MCF 10A (cell line): ENCODE data around the gene SORCS1. TPM values are rescaled to one million over a fixed set of nuclear protein-coding genes. Genes with fewer than 3 reads are reported as not detected.
A peak's percentile ranks its signal among the peaks of the same experiment; 100 is the strongest.

Experiments
- BruUV-seq: library from RNA; stranded (reverse); fragments of 400-500 nt; replicated peaks from 2 replicates; lab custom pipeline; 2021; lab: Mats Ljungman, UMichigan
- CTCF ChIA-PET: fragments of 300-600 bp; sonication (Branson Sonifier 250); formaldehyde crosslinking; extraction: SDS; loops from one replicate; lab custom pipeline; 2021; ENCODE audit warnings: antibody characterized with exemption, inconsistent platforms; lab: Yijun Ruan, JAX
- POLR2A ChIA-PET: fragments of 300-600, 350-650 bp; sonication (Branson Sonifier 250); formaldehyde crosslinking; extraction: SDS; loops from one replicate; lab custom pipeline; 2020; ENCODE audit warnings: antibody characterized with exemption, inconsistent platforms; lab: Yijun Ruan, JAX
- DNase-seq: peaks from one replicate; pipeline ENCODE4 v3.0.0-alpha.2; 2018; ENCODE audit not compliant: unreplicated experiment
- H3K27ac Mint-ChIP-seq: one replicate; pipeline ENCODE4 v1.8.0; 2022; ENCODE audit warnings: mild to moderate bottlenecking, low read depth, mixed read lengths; ENCODE audit not compliant: unreplicated experiment
- H3K27me3 Mint-ChIP-seq: one replicate; pipeline ENCODE4 v1.8.0; 2022; ENCODE audit warnings: mixed read lengths; ENCODE audit not compliant: insufficient read depth, unreplicated experiment
- H3K36me3 Mint-ChIP-seq: one replicate; pipeline ENCODE4 v1.8.0; 2022; ENCODE audit warnings: mild to moderate bottlenecking, moderate library complexity, mixed read lengths; ENCODE audit not compliant: insufficient read depth, unreplicated experiment
- H3K4me1 Mint-ChIP-seq: one replicate; pipeline ENCODE4 v1.8.0; 2022; ENCODE audit warnings: mixed read lengths; ENCODE audit not compliant: insufficient read depth, unreplicated experiment
- H3K4me3 Mint-ChIP-seq: one replicate; pipeline ENCODE4 v1.8.0; 2022; ENCODE audit warnings: mild to moderate bottlenecking, moderate library complexity, mixed read lengths; ENCODE audit not compliant: unreplicated experiment
- H3K9me3 Mint-ChIP-seq: one replicate; pipeline ENCODE4 v1.8.0; 2022; ENCODE audit warnings: mixed read lengths; ENCODE audit not compliant: unreplicated experiment
- intact Hi-C: fragments of 100-400 bp; cut with micrococcal nuclease; formaldehyde crosslinking; loops from 2 replicates; pipeline ENCODE4 v1.14.1; 2022
- total RNA-seq: library from RNA; stranded (reverse); gene quantifications from 2 replicates; pipeline ENCODE4 v1.2.3, GENCODE V29; 2022
- TF ChIP-seq, protein P1 (sequence below): fragments of 200-600 bp; IDR thresholded peaks from one replicate; pipeline ENCODE4 v1.8.0; 2022; ENCODE audit warnings: antibody characterized with exemption, mild to moderate bottlenecking; ENCODE audit not compliant: unreplicated experiment

The SORCS1 gene
- total RNA-seq, 1 experiment from 2014 or later: 0.54 TPM

- DNase-seq: peak; percentile 47
- Mint-ChIP-seq H3K4me1 (peaks cover 30% of the 10 kb centered on the region), H3K27ac (no peak overlapping the region), H3K36me3 (no peaks in the 10 kb centered on the region), H3K4me3 (no peak overlapping the region), H3K9me3 (no peaks in the 10 kb centered on the region), H3K27me3 (no peaks in the 10 kb centered on the region)
- intact Hi-C loops: no loop called here
- no TSS peak for BruUV-seq
- ChIA-PET CTCF (interaction anchor here (0.6 to 3.2 kb wide), 5 partner anchors 10 to 328 kb away, joined by 3 to 21 read pairs (median 3); no protein-coding TSS in a partner anchor), POLR2A (no interaction called here)
- TF ChIP-seq, protein P1, sequence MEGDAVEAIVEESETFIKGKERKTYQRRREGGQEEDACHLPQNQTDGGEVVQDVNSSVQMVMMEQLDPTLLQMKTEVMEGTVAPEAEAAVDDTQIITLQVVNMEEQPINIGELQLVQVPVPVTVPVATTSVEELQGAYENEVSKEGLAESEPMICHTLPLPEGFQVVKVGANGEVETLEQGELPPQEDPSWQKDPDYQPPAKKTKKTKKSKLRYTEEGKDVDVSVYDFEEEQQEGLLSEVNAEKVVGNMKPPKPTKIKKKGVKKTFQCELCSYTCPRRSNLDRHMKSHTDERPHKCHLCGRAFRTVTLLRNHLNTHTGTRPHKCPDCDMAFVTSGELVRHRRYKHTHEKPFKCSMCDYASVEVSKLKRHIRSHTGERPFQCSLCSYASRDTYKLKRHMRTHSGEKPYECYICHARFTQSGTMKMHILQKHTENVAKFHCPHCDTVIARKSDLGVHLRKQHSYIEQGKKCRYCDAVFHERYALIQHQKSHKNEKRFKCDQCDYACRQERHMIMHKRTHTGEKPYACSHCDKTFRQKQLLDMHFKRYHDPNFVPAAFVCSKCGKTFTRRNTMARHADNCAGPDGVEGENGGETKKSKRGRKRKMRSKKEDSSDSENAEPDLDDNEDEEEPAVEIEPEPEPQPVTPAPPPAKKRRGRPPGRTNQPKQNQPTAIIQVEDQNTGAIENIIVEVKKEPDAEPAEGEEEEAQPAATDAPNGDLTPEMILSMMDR: peak; percentile 27
These were observed 554.8 kb downstream of the SORCS1 start for GRCh38 chr10:106609470-106610266.

GRCh38 chr10:106608066-106608465, 556.4 kb downstream of the SORCS1 start:
- ChIA-PET POLR2A (no interaction called here), CTCF (interaction anchor here (1.0 to 3.2 kb wide), 4 partner anchors 10 to 36 kb away, joined by 3 to 21 read pairs (median 4); no protein-coding TSS in a partner anchor)
- Mint-ChIP-seq H3K36me3 (no peaks in the 10 kb centered on the region), H3K9me3 (no peaks in the 10 kb centered on the region), H3K4me1 (peaks cover 30% of the 10 kb centered on the region), H3K4me3 (no peak overlapping the region), H3K27ac (no peak overlapping the region), H3K27me3 (no peaks in the 10 kb centered on the region)
- intact Hi-C loops: no loop called here
- no TSS peak for BruUV-seq
- TF ChIP-seq, protein P1: no peak
- peak; percentile 21 for DNase-seq

- Mint-ChIP-seq H3K4me3 (no peak overlapping the region), H3K27me3 (no peaks in the 10 kb centered on the region), H3K36me3 (no peaks in the 10 kb centered on the region), H3K4me1 (no peaks in the 10 kb centered on the region), H3K9me3 (no peaks in the 10 kb centered on the region), H3K27ac (no peak overlapping the region)
- no peak for DNase-seq
- TF ChIP-seq, protein P1: no peak
- no TSS peak for BruUV-seq
- ChIA-PET POLR2A (no interaction called here), CTCF (interaction anchor here (0.7 to 0.9 kb wide), 2 partner anchors 10 to 16 kb away, joined by 3 read pairs; no protein-coding TSS in a partner anchor)
- intact Hi-C loops: no loop called here
These were observed 569.2 kb downstream of the SORCS1 start for GRCh38 chr10:106595281-106595680.

- no peak for DNase-seq
- Mint-ChIP-seq H3K27me3 (no peaks in the 10 kb centered on the region), H3K27ac (no peak overlapping the region), H3K9me3 (no peaks in the 10 kb centered on the region), H3K4me1 (no peaks in the 10 kb centered on the region), H3K36me3 (no peaks in the 10 kb centered on the region), H3K4me3 (no peak overlapping the region)
- ChIA-PET CTCF (no interaction called here), POLR2A (no interaction called here)
- BruUV-seq: no TSS peak
- TF ChIP-seq, protein P1: no peak
- intact Hi-C loops: no loop called here
These were observed 570.6 kb downstream of the SORCS1 start for GRCh38 chr10:106593876-106594275.
